SH-SY5Y (cell line): ENCODE results near the gene MEIS2.

Experiments used
- GATA2 ChIP-seq: IDR thresholded peaks from 2 replicates; pipeline ENCODE4 v1.6.1; 2011; ENCODE audit warnings: mild to moderate bottlenecking, low read depth, low read length
- GATA3 ChIP-seq: IDR thresholded peaks from 2 replicates; pipeline ENCODE4 v1.6.1; 2011; ENCODE audit warnings: low read depth, mild to moderate bottlenecking, low read length, moderate library complexity

MEIS2 gene

GRCh38 chr15:36958606-36959005 lies 141.7 kb downstream of the MEIS2 start:
- no peak for TF ChIP-seq GATA3
- TF ChIP-seq GATA2, result no peak

GRCh38 chr15:36954486-36954885 lies 145.9 kb downstream of the MEIS2 start:
- TF ChIP-seq GATA2, result no peak
- TF ChIP-seq GATA3, result no peak

DNA sequence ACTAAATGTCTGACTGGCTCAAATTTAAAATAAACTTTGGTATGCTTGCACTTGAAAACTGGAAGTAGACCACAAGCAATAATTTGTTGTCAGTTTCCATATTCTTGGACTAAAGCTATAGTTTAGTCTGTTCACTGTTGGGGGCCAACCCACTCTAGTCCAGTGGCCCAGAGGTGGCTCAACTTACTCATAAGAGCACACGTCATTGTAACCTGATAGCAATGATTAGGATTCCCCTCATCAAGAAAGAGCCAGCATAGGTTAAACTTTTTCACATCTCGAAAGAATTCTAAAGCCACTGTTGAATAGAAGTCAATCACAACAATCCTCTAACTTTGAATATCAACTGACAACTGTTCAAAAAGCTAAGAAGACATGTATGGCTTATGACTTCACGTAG lies 147.0 kb downstream of the MEIS2 start:
- no peak for TF ChIP-seq GATA2
- TF ChIP-seq GATA3, result no peak

- TF ChIP-seq GATA3 (no peak), GATA2 (no peak)
Observed at GRCh38 chr15:36951731-36952247, 148.6 kb downstream of the MEIS2 start.

DNA sequence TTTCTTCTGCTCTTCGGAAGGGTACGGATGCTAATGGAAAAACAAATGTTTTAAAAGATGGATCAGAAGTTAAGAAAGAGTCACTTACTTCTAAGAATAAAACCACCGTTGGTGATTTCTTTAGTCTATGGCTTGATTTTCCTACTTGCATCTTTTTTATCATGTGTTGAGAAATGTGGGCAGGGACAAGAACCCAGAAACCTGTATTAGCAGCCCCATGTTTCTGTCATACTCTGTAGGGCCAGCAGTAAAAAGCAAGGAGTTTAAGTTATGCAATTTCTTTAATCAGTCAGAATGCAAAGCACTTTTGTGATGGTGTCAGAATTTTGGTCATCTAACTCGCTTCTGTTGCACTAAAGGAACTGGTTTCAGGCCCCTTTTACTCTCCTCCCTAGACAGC lies 150.0 kb downstream of the MEIS2 start:
- no peak for TF ChIP-seq GATA3
- TF ChIP-seq GATA2, result no peak

- TF ChIP-seq GATA3, result no peak
Observed at GRCh38 chr15:36948982-36949381, 151.4 kb downstream of the MEIS2 start.

GRCh38 chr15:36947035-36947719 lies 153.2 kb downstream of the MEIS2 start:
- no peak for TF ChIP-seq GATA2
- TF ChIP-seq GATA3, result no peak

DNA sequence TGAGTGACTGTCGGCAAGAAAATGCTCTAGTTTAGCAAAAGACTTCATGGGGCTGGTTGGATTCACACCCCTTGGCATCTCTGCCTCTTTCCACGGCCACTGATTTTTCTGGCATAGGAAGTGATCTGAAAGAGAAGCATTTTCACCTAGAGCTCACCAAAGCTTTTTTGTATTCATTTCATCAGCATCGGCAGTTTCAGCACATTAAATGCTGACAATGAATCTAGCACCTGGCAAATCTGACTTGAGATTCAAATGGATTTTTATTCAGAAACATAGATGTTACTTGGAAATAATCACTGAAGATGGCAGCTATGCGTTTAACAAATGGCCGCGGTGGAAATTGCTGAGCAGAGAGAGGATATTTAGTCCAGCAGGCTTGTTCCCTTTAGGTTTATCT lies 155.9 kb downstream of the MEIS2 start:
- TF ChIP-seq GATA2 (no peak), GATA3 (no peak)

DNA sequence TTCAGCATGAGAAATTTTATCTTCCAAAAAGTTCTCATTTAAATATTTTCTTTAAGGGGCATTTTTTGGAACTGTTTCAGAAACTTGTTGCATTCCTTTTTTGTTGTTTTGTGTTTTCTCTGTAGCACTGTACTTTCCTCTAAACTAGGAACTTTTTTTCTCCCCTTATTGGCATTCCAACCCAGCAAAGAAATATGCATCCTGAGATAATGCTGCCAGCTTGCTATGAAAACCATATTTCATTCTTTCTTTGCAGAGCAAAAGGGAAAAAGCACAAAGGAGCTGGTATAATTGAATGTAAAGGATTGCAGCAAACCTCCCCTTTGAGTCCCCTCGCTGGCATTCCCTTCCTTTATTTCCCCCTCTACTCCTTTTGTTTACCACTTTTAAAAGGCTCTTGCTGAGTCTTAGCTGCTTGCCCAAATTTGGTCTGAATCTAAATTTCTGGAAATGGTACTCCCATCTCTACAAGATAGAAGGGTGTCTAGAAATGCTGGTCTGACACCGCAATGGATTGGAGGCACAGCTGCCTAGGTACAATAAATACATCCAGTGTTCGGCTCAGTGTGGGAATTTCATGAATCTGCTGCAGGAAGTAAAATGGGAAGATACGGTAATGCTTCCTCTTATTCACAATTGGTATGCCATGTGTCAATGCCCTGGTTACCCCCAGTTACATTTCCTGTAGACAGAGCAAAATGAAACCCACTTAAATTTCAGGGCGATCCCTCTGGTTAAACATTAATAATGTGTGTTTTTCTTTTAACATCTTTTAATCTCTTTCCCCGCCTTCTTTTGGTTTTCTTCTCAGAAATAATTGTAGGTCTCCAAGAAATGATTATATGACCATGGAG lies 156.6 kb downstream of the MEIS2 start:
- TF ChIP-seq GATA2, result no peak
- no peak for TF ChIP-seq GATA3

DNA sequence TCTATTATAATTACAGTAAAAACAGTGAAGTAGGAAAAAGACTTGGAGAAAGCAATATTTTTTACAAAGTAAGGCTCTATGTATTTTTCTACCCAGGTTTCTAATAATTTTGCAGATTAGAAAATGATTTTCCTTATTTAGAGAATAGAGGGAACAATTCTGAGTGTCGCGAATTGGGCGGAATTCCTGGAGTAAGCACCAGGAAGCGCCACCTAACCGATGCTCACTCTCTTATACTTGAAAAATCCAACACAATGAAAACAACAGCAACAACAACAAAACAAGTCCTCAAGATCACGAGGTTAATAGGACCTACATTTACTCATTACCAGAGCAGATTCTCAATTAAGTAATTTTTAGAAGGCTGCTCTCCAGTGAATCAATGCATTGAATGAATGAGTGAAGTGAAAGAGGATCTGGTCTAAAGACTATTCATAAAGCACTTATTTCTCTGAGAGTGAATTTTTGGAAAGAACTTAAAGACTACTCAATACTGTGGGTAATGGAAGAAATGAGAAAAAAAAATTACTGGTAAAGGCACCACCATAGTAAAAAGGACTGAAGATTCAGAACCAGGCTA lies 158.0 kb downstream of the MEIS2 start:
- TF ChIP-seq GATA3 (no peak), GATA2 (no peak)

DNA sequence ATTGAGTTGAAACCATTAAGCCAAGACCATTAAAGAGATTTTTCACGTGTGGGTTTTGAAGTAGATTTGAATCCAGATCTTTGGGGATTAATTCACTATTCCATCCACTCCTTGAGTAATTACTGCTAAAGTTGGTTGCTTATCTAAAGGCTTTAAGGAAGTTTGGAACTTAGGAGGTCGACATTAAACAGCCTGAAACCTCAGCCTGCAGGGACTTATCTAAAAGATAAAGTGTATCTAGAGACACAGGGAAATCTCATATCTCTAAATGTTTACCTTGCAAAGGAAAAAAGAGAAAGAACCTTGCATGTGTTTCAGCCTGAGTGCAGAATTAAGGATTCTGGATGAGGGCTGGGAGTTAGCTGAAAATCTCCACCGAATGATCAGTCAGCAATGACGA lies 158.6 kb downstream of the MEIS2 start:
- no peak for TF ChIP-seq GATA2
- no peak for TF ChIP-seq GATA3

GRCh38 chr15:36940636-36941260 lies 159.6 kb downstream of the MEIS2 start:
- TF ChIP-seq GATA3 (no peak), GATA2 (no peak)

- no peak for TF ChIP-seq GATA3
- no peak for TF ChIP-seq GATA2
Observed at GRCh38 chr15:36940219-36940618, 160.1 kb downstream of the MEIS2 start.

DNA sequence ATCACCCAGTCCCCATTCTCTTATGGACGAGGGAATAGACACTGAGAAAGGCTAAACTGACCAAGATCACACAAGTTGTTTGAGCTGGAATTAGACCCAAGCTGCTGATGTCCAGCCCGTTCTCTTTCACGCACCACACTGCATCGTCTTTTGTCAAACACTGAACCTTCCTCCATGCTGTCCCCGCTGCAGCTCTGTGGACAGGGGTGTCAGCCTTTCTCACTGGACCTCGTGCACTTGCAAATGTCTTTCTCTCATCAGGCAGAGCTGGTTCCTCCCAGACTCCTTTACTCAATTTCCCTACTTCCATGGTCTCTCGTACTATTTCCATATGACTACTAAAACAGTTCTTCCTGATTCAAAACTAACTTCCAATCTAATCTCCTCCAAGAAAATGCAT lies 161.6 kb downstream of the MEIS2 start:
- TF ChIP-seq GATA2 (no peak), GATA3 (no peak)
